Activated naive CD8-positive, alpha-beta T cell treated with anti-CD3 and anti-CD28 coated beads, Interleukin-2, amount 10 ng/mL, durations not matched to agents 7 days and 5 days (primary cell): ENCODE data around the gene CLDN10. TPM values are rescaled to one million over a fixed set of nuclear protein-coding genes. Genes with fewer than 3 reads are reported as not detected.

Experiments used
- ATAC-seq: fragments of 150-1000 bp; cut with Tn5 transposase; one replicate; pipeline ENCODE4 v1.10.0; 2021; ENCODE audit warnings: low read depth, moderate library complexity
- POLR2A ChIA-PET: fragments of 350-600 bp; sonication (Branson Sonifier 250); formaldehyde crosslinking; loops from one replicate; lab custom pipeline; 2021; ENCODE audit warnings: antibody characterized with exemption; lab: Charles Lee
- DNase-seq: peaks from one replicate; pipeline ENCODE4 v3.0.0; 2021
- H3K27ac Mint-ChIP-seq: one replicate; pipeline ENCODE4 v1.8.0; 2022; ENCODE audit warnings: mild to moderate bottlenecking, mixed read lengths
- H3K27me3 Mint-ChIP-seq: one replicate; pipeline ENCODE4 v1.8.0; 2022; ENCODE audit warnings: mild to moderate bottlenecking, moderate library complexity, mixed read lengths
- H3K36me3 Mint-ChIP-seq: one replicate; pipeline ENCODE4 v1.8.0; 2021; ENCODE audit warnings: mild to moderate bottlenecking, mixed read lengths
- H3K4me1 Mint-ChIP-seq: one replicate; pipeline ENCODE4 v1.8.0; 2021; ENCODE audit warnings: mixed read lengths
- H3K4me3 Mint-ChIP-seq: one replicate; pipeline ENCODE4 v1.8.0; 2022; ENCODE audit warnings: mild to moderate bottlenecking, moderate library complexity, mixed read lengths
- H3K9me3 Mint-ChIP-seq: one replicate; pipeline ENCODE4 v1.8.0; 2021; ENCODE audit warnings: mixed read lengths
- total RNA-seq, 2 experiments: library from RNA; stranded (reverse); gene quantifications; one replicate each; pipeline ENCODE4 v1.2.3, GENCODE V29; 2021

The CLDN10 gene
- total RNA-seq, 2 experiments from 2014 or later, result not detected

GRCh38 chr13:95620825-95621498 is 68.4 kb downstream of the CLDN10 start:
- no peak for ATAC-seq
- Mint-ChIP-seq H3K9me3 (no peaks in the 10 kb centered on the region), H3K27ac (no peak overlapping the region), H3K27me3 (peaks cover 5% of the 10 kb centered on the region), H3K4me1 (no peaks in the 10 kb centered on the region), H3K36me3 (no peaks in the 10 kb centered on the region), H3K4me3 (no peak overlapping the region)
- no peak for DNase-seq
- POLR2A ChIA-PET, result no interaction called here

- Mint-ChIP-seq H3K36me3 (no peaks in the 10 kb centered on the region), H3K4me3 (no peak overlapping the region), H3K27me3 (peaks cover 18% of the 10 kb centered on the region), H3K4me1 (no peaks in the 10 kb centered on the region), H3K9me3 (no peaks in the 10 kb centered on the region), H3K27ac (no peak overlapping the region)
- no peak for ATAC-seq
- no peak for DNase-seq
- POLR2A ChIA-PET, result no interaction called here
These were observed 70.6 kb downstream of the CLDN10 start for GRCh38 chr13:95623141-95623540.

- no peaks in the 10 kb centered on the region for H3K9me3 Mint-ChIP-seq
- ATAC-seq, result no peak
- POLR2A ChIA-PET, result no interaction called here
These were observed 71.5 kb downstream of the CLDN10 start for GRCh38 chr13:95624020-95624419.

GRCh38 chr13:95626768-95627167 is 74.2 kb downstream of the CLDN10 start:
- no peak for ATAC-seq

More at GRCh38 chr13:95624020-95624419, 71.5 kb downstream of the CLDN10 start:
- H3K27ac Mint-ChIP-seq, result no peak overlapping the region
- no peak overlapping the region for H3K4me3 Mint-ChIP-seq
- no peaks in the 10 kb centered on the region for H3K36me3 Mint-ChIP-seq
- peaks cover 24% of the 10 kb centered on the region for H3K27me3 Mint-ChIP-seq
- H3K4me1 Mint-ChIP-seq, result no peaks in the 10 kb centered on the region
- DNase-seq, result no peak

GRCh38 chr13:95627590-95627989 is 75.1 kb downstream of the CLDN10 start:
- peaks cover 30% of the 10 kb centered on the region for H3K27me3 Mint-ChIP-seq
- H3K9me3 Mint-ChIP-seq, result no peaks in the 10 kb centered on the region
- H3K27ac Mint-ChIP-seq, result no peak overlapping the region
- no peak for ATAC-seq
- DNase-seq, result no peak
- H3K36me3 Mint-ChIP-seq, result no peaks in the 10 kb centered on the region
- POLR2A ChIA-PET, result no interaction called here
- no peaks in the 10 kb centered on the region for H3K4me1 Mint-ChIP-seq
- H3K4me3 Mint-ChIP-seq, result no peak overlapping the region

More at GRCh38 chr13:95626768-95627167, 74.2 kb downstream of the CLDN10 start:
- DNase-seq, result no peak
- Mint-ChIP-seq H3K4me1 (no peaks in the 10 kb centered on the region), H3K27me3 (peaks cover 28% of the 10 kb centered on the region), H3K9me3 (no peaks in the 10 kb centered on the region), H3K4me3 (no peak overlapping the region), H3K36me3 (no peaks in the 10 kb centered on the region), H3K27ac (no peak overlapping the region)
- POLR2A ChIA-PET, result no interaction called here

GRCh38 chr13:95628488-95628887 is 76.0 kb downstream of the CLDN10 start:
- Mint-ChIP-seq H3K4me3 (no peak overlapping the region), H3K27ac (no peak overlapping the region), H3K27me3 (peaks cover 32% of the 10 kb centered on the region), H3K9me3 (no peaks in the 10 kb centered on the region), H3K36me3 (no peaks in the 10 kb centered on the region), H3K4me1 (no peaks in the 10 kb centered on the region)
- ATAC-seq (no peak), DNase-seq (no peak)
- POLR2A ChIA-PET, result no interaction called here

GRCh38 chr13:95629071-95629470 is 76.6 kb downstream of the CLDN10 start:
- Mint-ChIP-seq H3K9me3 (no peaks in the 10 kb centered on the region), H3K36me3 (no peaks in the 10 kb centered on the region), H3K4me3 (no peak overlapping the region), H3K27ac (no peak overlapping the region), H3K4me1 (no peaks in the 10 kb centered on the region), H3K27me3 (peaks cover 33% of the 10 kb centered on the region)
- no peak for DNase-seq
- POLR2A ChIA-PET, result no interaction called here
- no peak for ATAC-seq

Other genes starting within 250 kb of the CLDN10 start
- gene DZIP1, start 92.0 kb downstream of the CLDN10 start, total RNA-seq, result under 1 TPM; 0.17 to 0.45 TPM
- 10 to 100 TPM; 14.9 to 16.6 TPM for gene DNAJC3, start 124.4 kb downstream of the CLDN10 start, total RNA-seq